OCI-LY7 (cell line): ENCODE measurements around the gene SNX6.
"Not testable (repeated sequence)": the region's sequence is repeated elsewhere in the genome, so short reads cannot be mapped to it uniquely, and the experiment has no call there.

Experiments
- CTCF ChIP-seq: fragments of 200-600 bp; sonication (generic); conservative IDR thresholded peaks from 2 replicates; pipeline ENCODE4 v1.5.1; 2014; ENCODE audit warnings: mild to moderate bottlenecking, antibody characterized with exemption, low read length, moderate library complexity, mixed read lengths
- EZH2phosphoT487 ChIP-seq: fragments of 200-600 bp; sonication (generic); IDR thresholded peaks from 2 replicates; pipeline ENCODE4 v1.6.1; 2018; ENCODE audit warnings: low read depth, borderline replicate concordance, mild to moderate bottlenecking, mixed run types, antibody characterized with exemption, low read length, moderate library complexity, mixed read lengths

- not testable (repeated sequence) for TF ChIP-seq EZH2phosphoT487, CTCF
Observed at GRCh38 chr14:34653073-34653472, 23.1 kb upstream of the SNX6 start.
